Transverse colon (tissue), 4 donors: ENCODE measurements around the gene C6orf141.

Experiments used
- CTCF ChIP-seq, 5 experiments: fragments of 200-600 bp in 3 of 5; fragments of 450-650 bp in 2 of 5; sonication (generic) in 3 of 5; IDR thresholded peaks; 1 replicate in 2 of 5; 2 replicates in 3 of 5; pipeline ENCODE4 v1.5.1; 2016 to 2017; ENCODE audit warnings: antibody characterized with exemption in 5 of 5, inconsistent platforms in 3 of 5, mild to moderate bottlenecking in 2 of 5, moderate library complexity in 1 of 5
- POLR2AphosphoS5 ChIP-seq, 3 donors: sonication (generic); formaldehyde crosslinking; IDR thresholded peaks; one replicate each; pipeline ENCODE4 v1.6.1; 2016; ENCODE audit warnings: antibody characterized with exemption in 3 of 3

GRCh38 chr6:49526598-49526997, 23.9 kb upstream of the C6orf141 start:
- no peak for TF ChIP-seq CTCF (IDR thresholded peaks at IDR 0.05)
- no peak for TF ChIP-seq POLR2AphosphoS5 (IDR thresholded peaks at IDR 0.05)
